ENCODE data around the gene TENM3.

Gene TENM3

GRCh38 chr4:182647646-182648300 lies 404.6 kb downstream of the TENM3 start:
- TF ChIP-seq KLF9 (tag by site-specific recombination; IDR thresholded peaks at IDR 0.05; ENCODE audit: low read depth), result no peak
- TF ChIP-seq ZFP41 (tag by site-specific recombination; IDR thresholded peaks at IDR 0.05; ENCODE audit: borderline replicate concordance), result no peak
- no peak for TF ChIP-seq ZNF362 (tag by site-specific recombination; IDR thresholded peaks at IDR 0.05)
- no peak for TF ChIP-seq ZNF140 (tag by site-specific recombination; IDR thresholded peaks at IDR 0.05)
- TF ChIP-seq ZNF223 (tag by site-specific recombination; IDR thresholded peaks at IDR 0.05), result no peak
- TF ChIP-seq ZNF596 (tag by site-specific recombination; IDR thresholded peaks at IDR 0.05), result no peak
- TF ChIP-seq SCRT1 (tag by site-specific recombination; IDR thresholded peaks at IDR 0.05; ENCODE audit: borderline replicate concordance), result no peak
- no peak for TF ChIP-seq FEZF1 (tag by site-specific recombination; IDR thresholded peaks at IDR 0.05)
- Histone ChIP-seq H3K9me3 (ENCODE audit: control insufficient read depth, insufficient read depth, low read depth, low read length) (no peaks in the 10 kb centered on the region), H3K36me3 (ENCODE audit: control insufficient read depth in 2 of 2, insufficient read depth in 1 of 2, low read length in 2 of 2) (no peaks in the 10 kb centered on the region), H3K4me3 (ENCODE audit: low read depth, low read length) (no peak overlapping the region), H3K4me1 (ENCODE audit: control insufficient read depth, insufficient read depth, low read length) (no peaks in the 10 kb centered on the region), H3K27ac (ENCODE audit: extremely low read depth, low read depth, low read length) (no peak overlapping the region)
- ChIA-PET CTCF (interaction anchor here (0.7 kb wide), 1 partner anchor 147 kb away, joined by 3 read pairs; no protein-coding TSS in a partner anchor), POLR2A (no interaction called here)

GRCh38 chr4:182648766-182649165 lies 405.6 kb downstream of the TENM3 start:
- H3K9me3 ChIP-seq (ENCODE audit: control insufficient read depth, insufficient read depth, low read depth, low read length), result no peaks in the 10 kb centered on the region
- H3K27ac ChIP-seq (ENCODE audit: extremely low read depth, low read depth, low read length), result no peak overlapping the region
- POLR2A ChIA-PET, result no interaction called here
- H3K4me1 ChIP-seq (ENCODE audit: control insufficient read depth, insufficient read depth, low read length), result no peaks in the 10 kb centered on the region
- H3K36me3 ChIP-seq (ENCODE audit: control insufficient read depth in 2 of 2, insufficient read depth in 1 of 2, low read length in 2 of 2), result no peaks in the 10 kb centered on the region
- no peak for TF ChIP-seq OVOL3 (tag by site-specific recombination; IDR thresholded peaks at IDR 0.05)
- TF ChIP-seq ZBTB17 (tag by site-specific recombination; IDR thresholded peaks at IDR 0.05), result no peak
- TF ChIP-seq ZSCAN23 (tag by site-specific recombination; IDR thresholded peaks at IDR 0.05), result no peak
- TF ChIP-seq ZNF692 (tag by site-specific recombination; IDR thresholded peaks at IDR 0.05), result no peak
- CTCF ChIA-PET, result no interaction called here
- H3K4me3 ChIP-seq (ENCODE audit: low read depth, low read length), result no peak overlapping the region

DNA sequence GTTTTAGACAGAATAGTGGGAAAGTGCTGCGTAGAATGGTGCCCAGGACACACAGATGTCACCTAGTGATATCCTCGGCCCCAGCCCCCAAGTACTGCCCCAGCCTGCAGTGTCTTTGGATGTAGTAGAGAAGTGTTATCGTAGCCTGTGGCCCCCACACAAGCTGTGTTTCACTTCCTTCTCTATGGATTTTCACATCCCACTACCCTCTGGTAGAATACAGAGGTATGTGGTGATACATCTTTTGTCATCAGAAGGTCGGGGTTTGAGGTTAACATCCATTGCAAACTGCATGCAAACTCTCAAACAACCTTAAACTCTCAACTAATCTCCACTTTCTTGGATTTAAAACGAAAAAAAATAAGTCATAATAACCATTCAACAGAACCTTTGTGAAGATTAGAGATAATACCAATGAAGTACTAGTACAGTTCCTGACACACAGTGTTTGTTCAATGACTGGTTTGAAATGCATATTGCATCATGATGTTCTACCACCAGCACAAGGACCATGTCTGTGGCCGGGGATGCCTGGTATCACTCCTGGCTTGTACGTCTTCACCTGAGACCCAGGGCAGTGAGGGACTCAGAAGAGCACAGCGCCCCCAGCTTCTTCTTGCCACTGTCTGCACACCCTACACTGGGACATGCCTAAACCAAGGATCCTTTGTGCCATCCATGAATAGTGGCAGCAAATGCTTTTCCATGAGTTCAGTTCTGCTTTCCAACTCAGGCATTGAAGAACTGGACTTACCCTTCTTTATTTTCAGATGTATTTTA lies 406.7 kb downstream of the TENM3 start:
- Histone ChIP-seq H3K4me3 (ENCODE audit: low read depth, low read length) (no peak overlapping the region), H3K36me3 (ENCODE audit: control insufficient read depth in 2 of 2, insufficient read depth in 1 of 2, low read length in 2 of 2) (no peaks in the 10 kb centered on the region), H3K4me1 (ENCODE audit: control insufficient read depth, insufficient read depth, low read length) (no peaks in the 10 kb centered on the region), H3K9me3 (ENCODE audit: control insufficient read depth, insufficient read depth, low read depth, low read length) (no peaks in the 10 kb centered on the region), H3K27ac (ENCODE audit: extremely low read depth, low read depth, low read length) (no peak overlapping the region)
- CTCF ChIA-PET, result no interaction called here
- POLR2A ChIA-PET, result no interaction called here
- TF ChIP-seq IKZF3 (tag by site-specific recombination; IDR thresholded peaks at IDR 0.05), result no peak
- no peak for TF ChIP-seq ZSCAN4 (tag by site-specific recombination; IDR thresholded peaks at IDR 0.05)
- TF ChIP-seq ZNF341 (tag by site-specific recombination; IDR thresholded peaks at IDR 0.05; ENCODE audit: low read depth), result no peak
- TF ChIP-seq ZNF114 (tag by site-specific recombination; IDR thresholded peaks at IDR 0.05), result no peak
- TF ChIP-seq GLIS2 (tag by site-specific recombination; IDR thresholded peaks at IDR 0.05), result no peak
- TF ChIP-seq ZNF214 (tag by site-specific recombination; IDR thresholded peaks at IDR 0.05; ENCODE audit: borderline replicate concordance), result no peak
- no peak for TF ChIP-seq ZNF555 (tag by site-specific recombination; conservative IDR thresholded peaks at IDR 0.05)
- TF ChIP-seq ZNF239 (tag by site-specific recombination; IDR thresholded peaks at IDR 0.05), result no peak
- no peak for TF ChIP-seq ZNF664 (tag by site-specific recombination; IDR thresholded peaks at IDR 0.05)
- TF ChIP-seq ZNF174 (tag by site-specific recombination; IDR thresholded peaks at IDR 0.05), result no peak
- TF ChIP-seq RBAK (tag by site-specific recombination; IDR thresholded peaks at IDR 0.05), result no peak
- no peak for TF ChIP-seq ZNF112 (tag by site-specific recombination; IDR thresholded peaks at IDR 0.05)
